ENCODE results near the gene ZFY.

Gene ZFY

DNA sequence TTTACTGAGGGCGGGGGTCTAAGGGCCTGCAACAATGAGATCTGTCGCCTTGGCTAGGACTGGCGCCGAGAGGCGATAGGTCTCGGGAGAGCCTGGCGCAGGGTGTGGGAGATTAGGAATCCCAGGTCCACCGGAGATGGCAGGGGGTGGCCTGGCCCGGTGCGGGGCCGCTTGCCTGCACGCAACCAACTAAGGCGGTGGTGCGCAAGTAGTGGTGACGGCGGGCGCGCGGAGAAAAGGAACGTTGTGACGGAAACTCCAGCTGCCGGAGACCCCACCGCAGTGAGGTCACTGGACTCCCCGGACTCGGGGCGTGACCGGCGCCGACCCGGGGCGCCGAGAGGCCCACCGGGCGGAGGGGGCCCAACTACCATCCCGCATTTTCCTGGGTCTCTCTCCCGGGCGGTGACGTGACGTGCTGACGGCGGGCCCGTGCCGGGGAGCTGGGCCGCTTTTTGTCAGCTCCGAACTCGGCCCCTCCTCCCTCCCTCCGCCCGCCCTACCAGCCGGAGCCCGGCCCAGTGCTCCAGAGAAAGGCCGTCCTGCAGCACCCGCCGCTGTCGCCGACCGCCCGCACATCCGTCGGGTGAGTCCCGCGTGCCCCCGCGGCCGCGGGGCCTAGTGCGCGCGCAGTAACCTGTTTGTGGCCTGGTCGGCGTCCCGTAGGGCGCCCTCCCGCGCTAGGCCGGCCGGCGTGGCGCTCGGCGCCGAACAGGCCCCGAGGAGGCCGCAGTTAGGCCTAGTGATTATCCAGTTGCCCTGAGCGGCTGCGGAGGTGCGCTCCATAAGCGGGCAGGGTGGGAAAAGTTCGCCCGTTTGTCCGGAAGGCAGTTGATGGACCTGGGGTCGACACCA, at the start of gene ZFY:
Gene ZFY (plus strand): TSS at position 521 of the 855 bp plus-strand sequence. CDS start 18,556 bp downstream, outside the sequence.
- H3K4me3 ChIP-seq (replicated peaks; ENCODE audit: low read depth, low read length) = no peak within 1 kb of the TSS
- TF ChIP-seq, protein P1, sequence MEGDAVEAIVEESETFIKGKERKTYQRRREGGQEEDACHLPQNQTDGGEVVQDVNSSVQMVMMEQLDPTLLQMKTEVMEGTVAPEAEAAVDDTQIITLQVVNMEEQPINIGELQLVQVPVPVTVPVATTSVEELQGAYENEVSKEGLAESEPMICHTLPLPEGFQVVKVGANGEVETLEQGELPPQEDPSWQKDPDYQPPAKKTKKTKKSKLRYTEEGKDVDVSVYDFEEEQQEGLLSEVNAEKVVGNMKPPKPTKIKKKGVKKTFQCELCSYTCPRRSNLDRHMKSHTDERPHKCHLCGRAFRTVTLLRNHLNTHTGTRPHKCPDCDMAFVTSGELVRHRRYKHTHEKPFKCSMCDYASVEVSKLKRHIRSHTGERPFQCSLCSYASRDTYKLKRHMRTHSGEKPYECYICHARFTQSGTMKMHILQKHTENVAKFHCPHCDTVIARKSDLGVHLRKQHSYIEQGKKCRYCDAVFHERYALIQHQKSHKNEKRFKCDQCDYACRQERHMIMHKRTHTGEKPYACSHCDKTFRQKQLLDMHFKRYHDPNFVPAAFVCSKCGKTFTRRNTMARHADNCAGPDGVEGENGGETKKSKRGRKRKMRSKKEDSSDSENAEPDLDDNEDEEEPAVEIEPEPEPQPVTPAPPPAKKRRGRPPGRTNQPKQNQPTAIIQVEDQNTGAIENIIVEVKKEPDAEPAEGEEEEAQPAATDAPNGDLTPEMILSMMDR (IDR thresholded peaks at IDR 0.05; ENCODE audit: insufficient read depth, low read length, poor library complexity, severe bottlenecking) = no peak

DNA sequence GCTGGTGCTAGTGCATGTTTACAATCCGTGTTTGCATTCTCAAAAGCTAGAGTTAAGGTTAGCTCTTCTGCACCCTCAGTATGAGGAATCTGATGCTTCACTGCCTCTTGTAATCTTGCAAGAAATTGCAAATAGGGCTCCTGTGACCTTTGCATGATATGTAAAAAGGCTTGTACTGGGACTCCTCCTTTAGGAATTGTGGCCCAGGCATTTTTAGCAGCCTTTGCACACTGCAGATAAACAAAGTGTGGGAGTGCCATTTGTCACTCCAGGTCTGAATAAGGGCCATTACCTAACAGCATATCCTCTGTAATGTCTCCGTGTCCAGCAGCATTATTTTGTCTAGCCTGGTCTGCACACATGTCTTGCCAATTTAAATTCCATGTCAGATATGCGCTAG, 49.3 kb upstream of the ZFY start:
- H3K36me3 ChIP-seq (ENCODE audit: control insufficient read depth, insufficient read depth, low read length) = no peaks in the 10 kb centered on the region
- no peaks in the 10 kb centered on the region for H3K27me3 ChIP-seq (replicated peaks; ENCODE audit: control insufficient read depth, insufficient read depth, low read length)
- TF ChIP-seq, protein P1 (IDR thresholded peaks at IDR 0.05; ENCODE audit: insufficient read depth, low read length, poor library complexity, severe bottlenecking) = no peak
- no peak overlapping the region for H3K4me3 ChIP-seq (replicated peaks; ENCODE audit: low read depth, low read length)
- DNase-seq (ENCODE audit: extremely low read depth, insufficient read length) = no peak

More for the DNA sequence above, at the start of gene ZFY:
- Histone ChIP-seq H3K27me3 (replicated peaks; ENCODE audit: control insufficient read depth, insufficient read depth, low read length) (no peaks in the 10 kb centered on the region), H3K36me3 (ENCODE audit: control insufficient read depth, insufficient read depth, low read length) (no peaks in the 10 kb centered on the region)
- DNase-seq (ENCODE audit: extremely low read depth, insufficient read length) = no peak

DNA sequence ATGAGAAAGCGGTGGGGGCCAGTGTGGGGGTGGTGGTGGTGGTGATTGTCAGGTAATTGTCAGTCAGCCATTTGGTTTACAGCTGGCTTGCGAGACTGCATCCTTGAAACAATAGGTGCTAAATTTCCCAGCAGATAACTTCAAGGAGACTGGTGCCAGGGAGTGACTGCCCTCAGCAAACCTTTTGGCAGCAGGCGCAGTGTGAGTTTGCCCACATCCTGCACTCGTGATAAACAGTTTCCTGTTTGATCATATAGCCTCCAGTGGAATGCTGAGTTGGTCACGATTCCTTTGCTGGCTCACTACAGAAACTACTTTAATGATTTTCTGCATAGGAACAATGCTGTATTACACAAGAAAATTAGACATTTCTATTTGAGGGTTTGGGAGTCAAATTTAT, 47.8 kb upstream of the ZFY start:
- H3K36me3 ChIP-seq (ENCODE audit: control insufficient read depth, insufficient read depth, low read length) = no peaks in the 10 kb centered on the region
- TF ChIP-seq, protein P1 (IDR thresholded peaks at IDR 0.05; ENCODE audit: insufficient read depth, low read length, poor library complexity, severe bottlenecking) = no peak
- no peak for DNase-seq (ENCODE audit: extremely low read depth, insufficient read length)
- no peaks in the 10 kb centered on the region for H3K27me3 ChIP-seq (replicated peaks; ENCODE audit: control insufficient read depth, insufficient read depth, low read length)
- H3K4me3 ChIP-seq (replicated peaks; ENCODE audit: low read depth, low read length) = no peak overlapping the region

DNA sequence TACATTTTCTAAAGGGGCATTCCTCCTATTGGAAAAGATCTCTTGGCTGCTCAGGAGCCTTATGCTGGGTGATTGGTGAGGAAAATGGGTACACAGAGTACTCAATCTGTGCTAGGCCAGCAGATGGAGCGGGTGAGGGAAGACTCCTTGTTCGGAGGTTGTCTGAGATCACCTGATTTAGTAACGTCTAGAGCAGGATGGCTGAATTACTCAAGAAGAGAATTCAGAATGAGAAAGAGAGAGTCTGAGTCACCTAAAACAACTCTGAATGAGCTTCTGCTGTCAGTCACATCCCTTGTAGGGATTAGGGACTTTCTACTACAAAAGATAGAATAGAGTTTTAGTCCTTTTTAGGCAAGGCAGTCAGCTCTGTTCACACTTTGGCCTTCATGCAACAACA, 47.2 kb upstream of the ZFY start:
- DNase-seq (ENCODE audit: extremely low read depth, insufficient read length) = no peak
- TF ChIP-seq, protein P1 (IDR thresholded peaks at IDR 0.05; ENCODE audit: insufficient read depth, low read length, poor library complexity, severe bottlenecking) = no peak
- Histone ChIP-seq H3K36me3 (ENCODE audit: control insufficient read depth, insufficient read depth, low read length) (no peaks in the 10 kb centered on the region), H3K4me3 (replicated peaks; ENCODE audit: low read depth, low read length) (no peak overlapping the region), H3K27me3 (replicated peaks; ENCODE audit: control insufficient read depth, insufficient read depth, low read length) (no peaks in the 10 kb centered on the region)

DNA sequence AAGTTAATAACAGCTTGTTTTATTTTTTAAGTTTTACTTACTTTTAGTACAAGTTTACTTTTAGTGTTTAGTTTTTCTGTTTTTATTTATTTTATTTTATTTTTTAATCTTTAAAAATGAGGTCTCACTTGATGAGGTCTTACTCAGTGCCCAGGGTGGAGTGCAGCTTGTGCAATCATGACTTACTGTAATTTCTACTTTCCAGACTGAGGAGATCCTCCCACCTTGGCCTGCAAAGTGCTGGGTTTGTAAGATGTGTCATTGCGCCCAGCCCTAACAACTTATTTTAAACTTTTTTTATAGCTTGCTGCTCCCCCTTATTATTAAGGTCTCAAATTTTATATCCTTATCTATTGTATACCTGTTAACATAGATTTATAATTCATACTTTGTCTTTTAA, 41.7 kb upstream of the ZFY start:
- TF ChIP-seq, protein P1 (IDR thresholded peaks at IDR 0.05; ENCODE audit: insufficient read depth, low read length, poor library complexity, severe bottlenecking) = no peak
- Histone ChIP-seq H3K27me3 (replicated peaks; ENCODE audit: control insufficient read depth, insufficient read depth, low read length) (no peaks in the 10 kb centered on the region), H3K36me3 (ENCODE audit: control insufficient read depth, insufficient read depth, low read length) (no peaks in the 10 kb centered on the region), H3K4me3 (replicated peaks; ENCODE audit: low read depth, low read length) (no peak overlapping the region)
- no peak for DNase-seq (ENCODE audit: extremely low read depth, insufficient read length)

Data from GM06990 (cell line).